CD4-positive, alpha-beta T cell treated with Interleukin-15 for 1 hour (primary cell): Measurements from ENCODE around the gene PATE1.

Source experiments
- DNase-seq: peaks from one replicate; pipeline ENCODE4 v3.0.0-alpha.2; 2020

Gene PATE1

GRCh38 chr11:125797641-125798040 is 51.6 kb downstream of the PATE1 start:
- no peak for DNase-seq
